ENCODE results near the gene SLC39A1. TPM values are rescaled to one million over a fixed set of nuclear protein-coding genes. Genes with fewer than 3 reads are reported as not detected.
A peak's percentile ranks its signal among the peaks of the same experiment; 100 is the strongest.

SLC39A1 gene
- polyA plus RNA-seq, 1 donor from 2014 or later = 35.2 TPM

- Histone ChIP-seq H3K9me2 (ENCODE audit: insufficient read depth, low read length) (no peaks in the 10 kb centered on the region), H3K9ac (ENCODE audit: low read length) (peak within 1 kb of the TSS; percentile 93), H3K79me2 (replicated peaks; ENCODE audit: insufficient read depth, low read length) (peaks cover 39% of the 10 kb centered on the region), H3K4me3 (ENCODE audit: low read length) (peak within 1 kb of the TSS; percentile 83), H3K4me2 (ENCODE audit: low read length) (peak within 1 kb of the TSS; percentile 96), H3K9me3 (ENCODE audit: low read length) (no peaks in the 10 kb centered on the region), H4K20me1 (ENCODE audit: insufficient read depth) (peaks cover 20% of the 10 kb centered on the region), H2AFZ (ENCODE audit: low read depth, low read length) (peak within 1 kb of the TSS; percentile 66), H3K27me3 (ENCODE audit: insufficient read depth, low read depth, low read length) (no peaks in the 10 kb centered on the region), H3K27ac (ENCODE audit: low read length) (peak within 1 kb of the TSS; percentile 96), H3K36me3 (ENCODE audit: insufficient read depth, low read length) (no peaks in the 10 kb centered on the region), H3F3A (ENCODE audit: insufficient read depth, low read length, poor library complexity, severe bottlenecking) (peaks cover 4% of the 10 kb centered on the region)
- TF ChIP-seq, protein P1, sequence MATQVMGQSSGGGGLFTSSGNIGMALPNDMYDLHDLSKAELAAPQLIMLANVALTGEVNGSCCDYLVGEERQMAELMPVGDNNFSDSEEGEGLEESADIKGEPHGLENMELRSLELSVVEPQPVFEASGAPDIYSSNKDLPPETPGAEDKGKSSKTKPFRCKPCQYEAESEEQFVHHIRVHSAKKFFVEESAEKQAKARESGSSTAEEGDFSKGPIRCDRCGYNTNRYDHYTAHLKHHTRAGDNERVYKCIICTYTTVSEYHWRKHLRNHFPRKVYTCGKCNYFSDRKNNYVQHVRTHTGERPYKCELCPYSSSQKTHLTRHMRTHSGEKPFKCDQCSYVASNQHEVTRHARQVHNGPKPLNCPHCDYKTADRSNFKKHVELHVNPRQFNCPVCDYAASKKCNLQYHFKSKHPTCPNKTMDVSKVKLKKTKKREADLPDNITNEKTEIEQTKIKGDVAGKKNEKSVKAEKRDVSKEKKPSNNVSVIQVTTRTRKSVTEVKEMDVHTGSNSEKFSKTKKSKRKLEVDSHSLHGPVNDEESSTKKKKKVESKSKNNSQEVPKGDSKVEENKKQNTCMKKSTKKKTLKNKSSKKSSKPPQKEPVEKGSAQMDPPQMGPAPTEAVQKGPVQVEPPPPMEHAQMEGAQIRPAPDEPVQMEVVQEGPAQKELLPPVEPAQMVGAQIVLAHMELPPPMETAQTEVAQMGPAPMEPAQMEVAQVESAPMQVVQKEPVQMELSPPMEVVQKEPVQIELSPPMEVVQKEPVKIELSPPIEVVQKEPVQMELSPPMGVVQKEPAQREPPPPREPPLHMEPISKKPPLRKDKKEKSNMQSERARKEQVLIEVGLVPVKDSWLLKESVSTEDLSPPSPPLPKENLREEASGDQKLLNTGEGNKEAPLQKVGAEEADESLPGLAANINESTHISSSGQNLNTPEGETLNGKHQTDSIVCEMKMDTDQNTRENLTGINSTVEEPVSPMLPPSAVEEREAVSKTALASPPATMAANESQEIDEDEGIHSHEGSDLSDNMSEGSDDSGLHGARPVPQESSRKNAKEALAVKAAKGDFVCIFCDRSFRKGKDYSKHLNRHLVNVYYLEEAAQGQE (IDR thresholded peaks at IDR 0.05; ENCODE audit: borderline replicate concordance) = peak; percentile 81
- TF ChIP-seq POLR2AphosphoS5 (IDR thresholded peaks at IDR 0.05) = no peak
- TF ChIP-seq EP300 (conservative IDR thresholded peaks at IDR 0.05; ENCODE audit: poor library complexity, severe bottlenecking) = peak; percentile 73
- TF ChIP-seq TAF1 (IDR thresholded peaks at IDR 0.05; ENCODE audit: low read depth) = peak; percentile 23
- TF ChIP-seq CTCF (IDR thresholded peaks at IDR 0.05; ENCODE audit: poor library complexity, severe bottlenecking) = no peak
- TF ChIP-seq EZH2 (IDR thresholded peaks at IDR 0.05; ENCODE audit: borderline replicate concordance, insufficient read depth, low read length, poor library complexity, severe bottlenecking) = no peak
- peak; percentile 53 for TF ChIP-seq SMC3 (conservative IDR thresholded peaks at IDR 0.05; ENCODE audit: poor library complexity)
- TF ChIP-seq MXI1 (conservative IDR thresholded peaks at IDR 0.05; ENCODE audit: poor library complexity, severe bottlenecking) = peak; percentile 51
- TF ChIP-seq RAD21 (conservative IDR thresholded peaks at IDR 0.05) = peak; percentile 61
These were observed 40.1 kb downstream of the SLC39A1 start, which contains the start of gene GATAD2B for GRCh38 chr1:153922972-153923925. Gene GATAD2B (minus strand): TSS chr1:153922972. CDS start chr1:153828347, 94,625 bp downstream.

DNA sequence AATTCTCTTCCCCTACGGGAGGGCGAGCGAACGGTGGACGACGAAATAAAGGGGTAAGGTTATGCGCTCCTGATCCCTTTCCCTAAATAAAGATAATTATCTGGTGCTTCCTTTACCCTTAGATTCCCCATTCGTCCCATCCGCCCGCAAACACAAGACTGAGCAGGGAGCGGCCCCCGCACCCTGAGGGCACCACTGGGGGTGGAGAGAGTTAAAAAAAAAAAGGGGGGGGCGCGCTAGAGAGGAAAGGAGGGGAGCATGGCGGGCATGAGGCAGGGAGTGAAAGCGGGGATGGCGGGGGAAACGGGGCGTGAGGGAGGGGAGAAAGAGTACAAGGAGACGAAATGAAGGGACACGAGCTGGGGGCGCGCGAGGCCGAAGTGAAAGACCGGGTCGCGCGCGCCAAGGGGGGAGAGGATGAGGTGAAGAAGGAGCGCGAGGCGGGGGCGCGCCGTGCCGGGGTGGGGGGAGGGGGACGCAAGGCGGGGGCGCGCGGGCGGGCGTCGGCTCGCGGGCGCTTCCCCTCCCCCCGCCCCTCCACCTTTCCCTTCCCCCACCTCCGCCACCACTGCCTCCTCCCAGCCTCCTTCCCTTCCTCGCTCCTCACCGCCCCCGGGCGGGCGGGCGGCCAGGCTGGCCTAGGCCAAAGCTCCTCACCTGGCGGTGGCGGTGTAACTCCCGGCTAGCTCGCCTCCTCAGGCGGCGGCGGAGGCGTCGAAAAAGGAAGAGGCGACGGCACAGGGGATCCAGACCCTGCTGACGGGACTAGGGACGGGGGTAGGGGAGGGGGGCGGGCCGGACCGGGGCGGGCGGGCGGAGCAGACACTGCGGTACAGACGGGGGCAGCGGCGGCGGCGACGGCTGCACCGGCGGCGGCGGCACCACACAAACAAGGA lies 41.0 kb downstream of the SLC39A1 start:
- Histone ChIP-seq H3K9me2 (ENCODE audit: insufficient read depth, low read length) (no peaks in the 10 kb centered on the region), H3K27ac (ENCODE audit: low read length) (peak overlapping the region; percentile 93), H3K4me3 (ENCODE audit: low read length) (peak overlapping the region; percentile 83), H3K9me3 (ENCODE audit: low read length) (no peaks in the 10 kb centered on the region), H4K20me1 (ENCODE audit: insufficient read depth) (peaks cover 20% of the 10 kb centered on the region), H3F3A (ENCODE audit: insufficient read depth, low read length, poor library complexity, severe bottlenecking) (peaks cover 4% of the 10 kb centered on the region), H3K36me3 (ENCODE audit: insufficient read depth, low read length) (no peaks in the 10 kb centered on the region), H3K79me2 (replicated peaks; ENCODE audit: insufficient read depth, low read length) (peaks cover 49% of the 10 kb centered on the region), H3K4me2 (ENCODE audit: low read length) (peak overlapping the region; percentile 92), H3K9ac (ENCODE audit: low read length) (peak overlapping the region; percentile 93), H2AFZ (ENCODE audit: low read depth, low read length) (peak overlapping the region; percentile 31), H3K27me3 (ENCODE audit: insufficient read depth, low read depth, low read length) (no peaks in the 10 kb centered on the region)
- TF ChIP-seq EZH2 (IDR thresholded peaks at IDR 0.05; ENCODE audit: borderline replicate concordance, insufficient read depth, low read length, poor library complexity, severe bottlenecking) (no peak), POLR2AphosphoS5 (IDR thresholded peaks at IDR 0.05) (peak; percentile 84), SMC3 (conservative IDR thresholded peaks at IDR 0.05; ENCODE audit: poor library complexity) (no peak), CTCF (IDR thresholded peaks at IDR 0.05; ENCODE audit: poor library complexity, severe bottlenecking) (no peak), MXI1 (conservative IDR thresholded peaks at IDR 0.05; ENCODE audit: poor library complexity, severe bottlenecking) (peak; percentile 1), RAD21 (conservative IDR thresholded peaks at IDR 0.05) (no peak), EP300 (conservative IDR thresholded peaks at IDR 0.05; ENCODE audit: poor library complexity, severe bottlenecking) (no peak), TAF1 (IDR thresholded peaks at IDR 0.05; ENCODE audit: low read depth) (peak; percentile 15)
- TF ChIP-seq, protein P1 (IDR thresholded peaks at IDR 0.05; ENCODE audit: borderline replicate concordance) = peak; percentile 3

Measured in neural cell (in vitro differentiated cells).